ENCODE data around the gene MESD.

GRCh38 chr15:81024265-81024872 lies 34.8 kb upstream of the MESD start:
- no peak for TF ChIP-seq EP300 (IDR thresholded peaks at IDR 0.05)
- no peak for TF ChIP-seq CTCF (IDR thresholded peaks at IDR 0.05)
